ENCODE results near the gene CAPZB. TPM values are rescaled to one million over a fixed set of nuclear protein-coding genes. Genes with fewer than 3 reads are reported as not detected.

The CAPZB gene
- total and polyA plus RNA-seq, 2 donors (not counting 3 experiments of a cell fraction or from before 2014, with no cell fraction given) = 196 to 347 TPM

DNA sequence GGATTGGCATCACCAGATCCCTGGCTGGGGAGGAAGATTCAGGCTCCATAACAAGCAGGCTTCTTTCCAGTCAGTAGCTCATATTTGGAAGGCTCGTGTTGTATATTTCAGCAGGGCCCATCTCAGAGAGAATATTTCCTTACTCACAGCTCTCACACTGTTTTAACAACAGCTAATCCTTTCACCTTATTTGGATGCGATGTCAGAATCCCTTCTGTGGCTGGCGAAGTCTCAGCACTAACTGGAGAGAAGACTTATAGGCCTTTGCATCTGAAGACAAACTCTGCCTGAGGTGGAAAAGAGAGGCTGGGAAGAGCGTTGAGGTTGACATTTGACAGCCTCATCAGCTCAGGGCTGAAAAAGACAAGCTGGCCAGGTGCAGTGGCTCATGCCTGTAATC, 47.2 kb upstream of the CAPZB start:
- POLR2A ChIA-PET = no interaction called here
- Histone ChIP-seq H3K4me1 (ENCODE audit: control insufficient read depth, extremely low read depth, insufficient read depth, low read length) (no peaks in the 10 kb centered on the region), H3K27me3 (ENCODE audit: control insufficient read depth in 2 of 2, insufficient read depth in 2 of 2, low read length in 2 of 2) (no peaks in the 10 kb centered on the region), H3K27ac (ENCODE audit: insufficient read depth, low read depth, low read length) (no peak overlapping the region), H3K36me3 (ENCODE audit: control insufficient read depth in 2 of 2, extremely low read depth in 1 of 2, insufficient read depth in 2 of 2, low read length in 2 of 2) (no peaks in the 10 kb centered on the region), H3K4me3 (replicated peaks in 1 of 3; ENCODE audit: insufficient read depth in 1 of 3, low read depth in 1 of 3, low read length in 3 of 3) (no peak overlapping the region), H4K20me1 (replicated peaks; ENCODE audit: control insufficient read depth, extremely low read depth, insufficient read depth, low read length) (no peaks in the 10 kb centered on the region), H3K9ac (replicated peaks; ENCODE audit: extremely low read depth, insufficient read depth, low read length) (no peak overlapping the region), H3K9me3 (replicated peaks; ENCODE audit: control insufficient read depth, insufficient read depth, low read length) (no peaks in the 10 kb centered on the region), H2AFZ (ENCODE audit: low read depth, low read length) (no peak overlapping the region), H3K9me1 (replicated peaks; ENCODE audit: control insufficient read depth, extremely low read depth, insufficient read depth, low read length) (no peaks in the 10 kb centered on the region), H3K79me2 (ENCODE audit: control insufficient read depth, insufficient read depth, low read length) (no peaks in the 10 kb centered on the region), H3K4me2 (ENCODE audit: insufficient read depth, low read length) (no peak overlapping the region)
- DNase-seq (ENCODE audit: low read depth, low spot score) = no peak
- dilution Hi-C loops (cut with MboI; ENCODE audit: extremely low pct_ligation_motif_present, low sequenced_read_pairs) (no loop called here), intact Hi-C loops (cut with micrococcal nuclease) (no loop called here)
- no peak for FAIRE-seq
- BruUV-seq (replicated peaks) = no TSS peak
- CTCF ChIA-PET = no interaction called here
- no peak for TF ChIP-seq POLR2AphosphoS5 (IDR thresholded peaks at IDR 0.05; ENCODE audit: insufficient read depth, low read depth, low read length)
- no peak for TF ChIP-seq EZH2 (IDR thresholded peaks at IDR 0.05; ENCODE audit: borderline replicate concordance, low read depth, low read length, severe bottlenecking)
- TF ChIP-seq, protein P1, sequence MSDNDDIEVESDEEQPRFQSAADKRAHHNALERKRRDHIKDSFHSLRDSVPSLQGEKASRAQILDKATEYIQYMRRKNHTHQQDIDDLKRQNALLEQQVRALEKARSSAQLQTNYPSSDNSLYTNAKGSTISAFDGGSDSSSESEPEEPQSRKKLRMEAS (IDR thresholded peaks at IDR 0.05; ENCODE audit: insufficient read depth, insufficient read length) = no peak
- TF ChIP-seq MYC (IDR thresholded peaks at IDR 0.05; ENCODE audit: low read depth, low read length) = no peak
- TF ChIP-seq FOS (IDR thresholded peaks at IDR 0.05; ENCODE audit: borderline replicate concordance, insufficient read depth, low read length) = no peak
- TF ChIP-seq GATA2 (IDR thresholded peaks at IDR 0.05; ENCODE audit: insufficient read depth, insufficient read length, low read depth, low read length) = no peak
- no peak for TF ChIP-seq JUN (IDR thresholded peaks at IDR 0.05; ENCODE audit: borderline replicate concordance, insufficient read depth, insufficient read length, low read depth)
- TF ChIP-seq, protein P2, sequence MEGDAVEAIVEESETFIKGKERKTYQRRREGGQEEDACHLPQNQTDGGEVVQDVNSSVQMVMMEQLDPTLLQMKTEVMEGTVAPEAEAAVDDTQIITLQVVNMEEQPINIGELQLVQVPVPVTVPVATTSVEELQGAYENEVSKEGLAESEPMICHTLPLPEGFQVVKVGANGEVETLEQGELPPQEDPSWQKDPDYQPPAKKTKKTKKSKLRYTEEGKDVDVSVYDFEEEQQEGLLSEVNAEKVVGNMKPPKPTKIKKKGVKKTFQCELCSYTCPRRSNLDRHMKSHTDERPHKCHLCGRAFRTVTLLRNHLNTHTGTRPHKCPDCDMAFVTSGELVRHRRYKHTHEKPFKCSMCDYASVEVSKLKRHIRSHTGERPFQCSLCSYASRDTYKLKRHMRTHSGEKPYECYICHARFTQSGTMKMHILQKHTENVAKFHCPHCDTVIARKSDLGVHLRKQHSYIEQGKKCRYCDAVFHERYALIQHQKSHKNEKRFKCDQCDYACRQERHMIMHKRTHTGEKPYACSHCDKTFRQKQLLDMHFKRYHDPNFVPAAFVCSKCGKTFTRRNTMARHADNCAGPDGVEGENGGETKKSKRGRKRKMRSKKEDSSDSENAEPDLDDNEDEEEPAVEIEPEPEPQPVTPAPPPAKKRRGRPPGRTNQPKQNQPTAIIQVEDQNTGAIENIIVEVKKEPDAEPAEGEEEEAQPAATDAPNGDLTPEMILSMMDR (IDR thresholded peaks at IDR 0.05; ENCODE audit: extremely low read depth in 1 of 2, insufficient read depth in 1 of 2, low read depth in 1 of 2, low read length in 2 of 2) = no peak
- no peak for TF ChIP-seq POLR2A (IDR thresholded peaks at IDR 0.05; ENCODE audit: low read depth, low read length)
